ENCODE measurements around the gene MRPL4.
"Not testable (repeated sequence)": the region's sequence is repeated elsewhere in the genome, so short reads cannot be mapped to it uniquely, and the experiment has no call there.

The MRPL4 gene

GRCh38 chr19:10277795-10278589, 26.0 kb downstream of the MRPL4 start:
- no peak overlapping the region for H3K9ac ChIP-seq (ENCODE audit: low read depth, low read length, poor library complexity, severe bottlenecking)
- H3K4me2 ChIP-seq (ENCODE audit: low read depth, low read length, poor library complexity, severe bottlenecking): no peak overlapping the region
- H3K9me2 ChIP-seq (replicated peaks; ENCODE audit: low read depth, low read length): no peaks in the 10 kb centered on the region
- H3K9me3 ChIP-seq (ENCODE audit: insufficient read depth, low read depth, low read length): no peaks in the 10 kb centered on the region
- peaks cover 3% of the 10 kb centered on the region for H4K20me1 ChIP-seq (ENCODE audit: insufficient read depth, low read length, poor library complexity, severe bottlenecking)
- H3K79me2 ChIP-seq (ENCODE audit: insufficient read depth, low read length): no peaks in the 10 kb centered on the region
- H3K4me3 ChIP-seq (ENCODE audit: low read length, poor library complexity, severe bottlenecking): no peak overlapping the region
- TF ChIP-seq EZH2phosphoT487 (IDR thresholded peaks at IDR 0.05; ENCODE audit: borderline replicate concordance): no peak
- TF ChIP-seq CTCF (conservative IDR thresholded peaks at IDR 0.05; ENCODE audit: low read length): no peak
- no peak overlapping the region for H2AFZ ChIP-seq (ENCODE audit: low read length)
- no peaks in the 10 kb centered on the region for H3K36me3 ChIP-seq (ENCODE audit: insufficient read depth, low read length)
- H3K4me1 ChIP-seq (ENCODE audit: insufficient read depth, low read length, poor library complexity, severe bottlenecking): peaks cover 9% of the 10 kb centered on the region
- H3K27me3 ChIP-seq (ENCODE audit: insufficient read depth, low read length, poor library complexity, severe bottlenecking): no peaks in the 10 kb centered on the region
- H3F3A ChIP-seq (ENCODE audit: low read depth): no peaks in the 10 kb centered on the region

- Histone ChIP-seq H2AFZ (ENCODE audit: low read length) (no peak overlapping the region), H3K79me2 (ENCODE audit: insufficient read depth, low read length) (no peaks in the 10 kb centered on the region), H3K4me3 (ENCODE audit: low read length, poor library complexity, severe bottlenecking) (no peak overlapping the region), H3K4me1 (ENCODE audit: insufficient read depth, low read length, poor library complexity, severe bottlenecking) (peaks cover 9% of the 10 kb centered on the region), H4K20me1 (ENCODE audit: insufficient read depth, low read length, poor library complexity, severe bottlenecking) (peaks cover 3% of the 10 kb centered on the region), H3K9me2 (replicated peaks; ENCODE audit: low read depth, low read length) (no peaks in the 10 kb centered on the region), H3K27me3 (ENCODE audit: insufficient read depth, low read length, poor library complexity, severe bottlenecking) (no peaks in the 10 kb centered on the region), H3K4me2 (ENCODE audit: low read depth, low read length, poor library complexity, severe bottlenecking) (no peak overlapping the region), H3K9me3 (ENCODE audit: insufficient read depth, low read depth, low read length) (no peaks in the 10 kb centered on the region), H3F3A (ENCODE audit: low read depth) (no peaks in the 10 kb centered on the region), H3K9ac (ENCODE audit: low read depth, low read length, poor library complexity, severe bottlenecking) (no peak overlapping the region), H3K36me3 (ENCODE audit: insufficient read depth, low read length) (no peaks in the 10 kb centered on the region)
- TF ChIP-seq EZH2phosphoT487 (IDR thresholded peaks at IDR 0.05; ENCODE audit: borderline replicate concordance): no peak
- no peak for TF ChIP-seq CTCF (conservative IDR thresholded peaks at IDR 0.05; ENCODE audit: low read length)
Observed at GRCh38 chr19:10278935-10279334, 26.9 kb downstream of the MRPL4 start.

GRCh38 chr19:10279737-10280442, 27.9 kb downstream of the MRPL4 start:
- no peaks in the 10 kb centered on the region for H3K9me3 ChIP-seq (ENCODE audit: insufficient read depth, low read depth, low read length)
- peak overlapping the region; percentile 47 for H3K4me2 ChIP-seq (ENCODE audit: low read depth, low read length, poor library complexity, severe bottlenecking)
- H3K36me3 ChIP-seq (ENCODE audit: insufficient read depth, low read length): peaks cover 9% of the 10 kb centered on the region; the same call in 1 of the 2 replicates
- TF ChIP-seq EZH2phosphoT487 (IDR thresholded peaks at IDR 0.05; ENCODE audit: borderline replicate concordance): no peak
- no peak for TF ChIP-seq CTCF (conservative IDR thresholded peaks at IDR 0.05; ENCODE audit: low read length)
- H3K27me3 ChIP-seq (ENCODE audit: insufficient read depth, low read length, poor library complexity, severe bottlenecking): no peaks in the 10 kb centered on the region
- H3K79me2 ChIP-seq (ENCODE audit: insufficient read depth, low read length): no peaks in the 10 kb centered on the region
- peaks cover 9% of the 10 kb centered on the region for H3K4me1 ChIP-seq (ENCODE audit: insufficient read depth, low read length, poor library complexity, severe bottlenecking)
- H3F3A ChIP-seq (ENCODE audit: low read depth): no peaks in the 10 kb centered on the region
- H3K4me3 ChIP-seq (ENCODE audit: low read length, poor library complexity, severe bottlenecking): no peak overlapping the region
- H2AFZ ChIP-seq (ENCODE audit: low read length): no peak overlapping the region
- no peak overlapping the region for H3K9ac ChIP-seq (ENCODE audit: low read depth, low read length, poor library complexity, severe bottlenecking)
- peaks cover 3% of the 10 kb centered on the region for H4K20me1 ChIP-seq (ENCODE audit: insufficient read depth, low read length, poor library complexity, severe bottlenecking)
- no peaks in the 10 kb centered on the region for H3K9me2 ChIP-seq (replicated peaks; ENCODE audit: low read depth, low read length)

- H3K36me3 ChIP-seq (ENCODE audit: insufficient read depth, low read length): peaks cover 17% of the 10 kb centered on the region; the same call in 1 of the 2 replicates
- not testable (repeated sequence) for H3K27me3 ChIP-seq (ENCODE audit: insufficient read depth, low read length, poor library complexity, severe bottlenecking); H3K9ac ChIP-seq (ENCODE audit: low read depth, low read length, poor library complexity, severe bottlenecking); H3K9me3 ChIP-seq (ENCODE audit: insufficient read depth, low read depth, low read length); H2AFZ ChIP-seq (ENCODE audit: low read length); H3K4me2 ChIP-seq (ENCODE audit: low read depth, low read length, poor library complexity, severe bottlenecking); H3K9me2 ChIP-seq (replicated peaks; ENCODE audit: low read depth, low read length); H3K79me2 ChIP-seq (ENCODE audit: insufficient read depth, low read length); H4K20me1 ChIP-seq (ENCODE audit: insufficient read depth, low read length, poor library complexity, severe bottlenecking); H3F3A ChIP-seq (ENCODE audit: low read depth); H3K4me3 ChIP-seq (ENCODE audit: low read length, poor library complexity, severe bottlenecking)
- H3K4me1 ChIP-seq (ENCODE audit: insufficient read depth, low read length, poor library complexity, severe bottlenecking): peaks cover 23% of the 10 kb centered on the region
Observed at GRCh38 chr19:10282043-10282442, 30.0 kb downstream of the MRPL4 start.
